IMR-90 (cell line): ENCODE measurements around the gene ACCSL. TPM values are rescaled to one million over a fixed set of nuclear protein-coding genes. Genes with fewer than 3 reads are reported as not detected.

Source experiments
- ATAC-seq: fragments of 200-7000 bp; cut with Tn5 transposase; 2 replicates; pipeline ENCODE4 v1.9.1; 2020; ENCODE audit warnings: low read depth, mild to moderate bottlenecking, moderate library complexity
- BruUV-seq: library from RNA; stranded (reverse); fragments of 400-500 nt; replicated peaks from 2 replicates; lab custom pipeline; 2021; lab: Mats Ljungman, UMichigan
- CTCF ChIA-PET: fragments of 300-600 bp; formaldehyde crosslinking; extraction: SDS; loops from one replicate; lab custom pipeline; 2021; ENCODE audit warnings: antibody characterized with exemption; lab: Yijun Ruan, JAX
- POLR2A ChIA-PET: fragments of 300-600 bp; sonication (Branson Sonifier 250); formaldehyde crosslinking; loops from one replicate; lab custom pipeline; 2022; ENCODE audit warnings: antibody characterized with exemption; ENCODE audit not compliant: unreplicated experiment; lab: Charles Lee
- DNase-seq: peaks from one replicate; pipeline ENCODE4 v3.0.0; 2013
- H2AFZ ChIP-seq: replicated peaks from 2 replicates; pipeline ENCODE3; 2013; ENCODE audit warnings: low read length, mild to moderate bottlenecking; ENCODE audit not compliant: poor library complexity
- H2AK5ac ChIP-seq: 2 replicates; pipeline ENCODE4 v1.6.1; 2013; ENCODE audit warnings: low read depth, low read length, inconsistent platforms
- H2AK9ac ChIP-seq: replicated peaks from 2 replicates; pipeline ENCODE3; 2013; ENCODE audit warnings: mild to moderate bottlenecking, low read depth, low read length, moderate library complexity; ENCODE audit not compliant: poor library complexity
- H2BK120ac ChIP-seq: 2 replicates; pipeline ENCODE4 v1.6.1; 2013; ENCODE audit warnings: low read depth, low read length, inconsistent platforms
- H2BK15ac ChIP-seq: 3 replicates; pipeline ENCODE4 v1.6.1; 2013; ENCODE audit warnings: low read depth, low read length, inconsistent platforms
- H2BK20ac ChIP-seq: 2 replicates; pipeline ENCODE4 v1.6.1; 2013; ENCODE audit warnings: low read depth, mild to moderate bottlenecking, inconsistent platforms, low read length, moderate library complexity
- H2BK5ac ChIP-seq: 2 replicates; pipeline ENCODE4 v1.6.1; 2013; ENCODE audit warnings: mild to moderate bottlenecking, low read depth, low read length, inconsistent platforms; ENCODE audit not compliant: poor library complexity, severe bottlenecking
- H3K14ac ChIP-seq: replicated peaks from 2 replicates; pipeline ENCODE4 v1.6.1; 2013; ENCODE audit warnings: low read depth, low read length, inconsistent platforms
- H3K18ac ChIP-seq: 2 replicates; pipeline ENCODE4 v1.6.1; 2013; ENCODE audit warnings: low read depth, low read length, control low read depth
- H3K23ac ChIP-seq: 2 replicates; pipeline ENCODE4 v1.6.1; 2013; ENCODE audit warnings: low read depth, low read length, inconsistent platforms
- H3K27ac ChIP-seq: 2 replicates; pipeline ENCODE4 v1.5.1; 2013; ENCODE audit warnings: mild to moderate bottlenecking, control low read depth, low read length; ENCODE audit not compliant: insufficient read depth
- H3K27me3 ChIP-seq: 2 replicates; pipeline ENCODE4 v1.6.1; 2013; ENCODE audit warnings: low read length; ENCODE audit not compliant: control insufficient read depth, insufficient read depth
- H3K36me3 ChIP-seq: 2 replicates; pipeline ENCODE4 v1.6.1; 2013; ENCODE audit warnings: low read length, mixed read lengths; ENCODE audit not compliant: control insufficient read depth, insufficient read depth
- H3K4ac ChIP-seq: 2 replicates; pipeline ENCODE4 v1.6.1; 2013; ENCODE audit warnings: low read depth, low read length, inconsistent platforms
- H3K4me1 ChIP-seq: 2 replicates; pipeline ENCODE4 v1.6.1; 2013; ENCODE audit warnings: low read length, mixed read lengths; ENCODE audit not compliant: control insufficient read depth, insufficient read depth
- H3K4me2 ChIP-seq: 2 replicates; pipeline ENCODE4 v1.6.1; 2013; ENCODE audit warnings: low read depth, mild to moderate bottlenecking, control low read depth, low read length, moderate library complexity
- H3K4me3 ChIP-seq: 2 replicates; pipeline ENCODE4 v1.5.1; 2013; ENCODE audit warnings: low read depth, mild to moderate bottlenecking, control low read depth, low read length, moderate library complexity; ENCODE audit not compliant: insufficient read depth
- H3K56ac ChIP-seq: 2 replicates; pipeline ENCODE4 v1.6.1; 2013; ENCODE audit warnings: low read length, inconsistent platforms; ENCODE audit not compliant: insufficient read depth; ENCODE audit errors: extremely low read depth
- H3K79me1 ChIP-seq, 2 experiments: 2 replicates each; pipeline ENCODE4 v1.6.1; 2013; ENCODE audit warnings: low read length in 2 of 2, inconsistent platforms in 1 of 2, low read depth in 1 of 2
- H3K9ac ChIP-seq: 2 replicates; pipeline ENCODE4 v1.6.1; 2013; ENCODE audit warnings: low read depth, low read length, control low read depth
- H3K9me1 ChIP-seq: 2 replicates; pipeline ENCODE4 v1.6.1; 2013; ENCODE audit warnings: low read length, inconsistent platforms; ENCODE audit not compliant: insufficient read depth
- H3K9me3 ChIP-seq: 2 replicates; pipeline ENCODE4 v1.6.1; 2013; ENCODE audit warnings: low read length; ENCODE audit not compliant: control insufficient read depth, insufficient read depth
- H4K20me1 ChIP-seq: 2 replicates; pipeline ENCODE4 v1.6.1; 2013; ENCODE audit warnings: low read length, inconsistent platforms; ENCODE audit not compliant: insufficient read depth
- H4K5ac ChIP-seq: 2 replicates; pipeline ENCODE4 v1.6.1; 2013; ENCODE audit warnings: mild to moderate bottlenecking, low read depth, low read length, control low read depth
- H4K8ac ChIP-seq, 2 experiments: 2 replicates each; pipeline ENCODE4 v1.6.1; 2013; ENCODE audit warnings: low read depth in 2 of 2, low read length in 2 of 2, control low read depth in 1 of 2, inconsistent platforms in 1 of 2
- H4K91ac ChIP-seq: 2 replicates; pipeline ENCODE4 v1.6.1; 2013; ENCODE audit warnings: low read depth, low read length, inconsistent platforms; ENCODE audit not compliant: insufficient read depth
- BHLHE40 ChIP-seq: fragments of 150-350 bp; IDR thresholded peaks from 2 replicates; pipeline ENCODE4 v1.6.1; 2016; ENCODE audit warnings: mild to moderate bottlenecking, low read depth, low read length
- CEBPB ChIP-seq: IDR thresholded peaks from 2 replicates; pipeline ENCODE4 v1.6.1; 2012; ENCODE audit warnings: low read depth, low read length, improper control_type of control experiment
- CHD1 ChIP-seq: IDR thresholded peaks from 2 replicates; pipeline ENCODE4 v1.6.1; 2012; ENCODE audit warnings: low read depth, low read length, improper control_type of control experiment
- CTCF ChIP-seq: conservative IDR thresholded peaks from 2 replicates; pipeline ENCODE4 v1.5.1; 2012; ENCODE audit warnings: mild to moderate bottlenecking, low read depth, low read length, improper control_type of control experiment
- ELK1 ChIP-seq: fragments of 150-350 bp; IDR thresholded peaks from 2 replicates; pipeline ENCODE4 v1.6.1; 2016; ENCODE audit warnings: low read depth, mild to moderate bottlenecking, low read length, moderate library complexity, borderline replicate concordance
- MAFK ChIP-seq: IDR thresholded peaks from 2 replicates; pipeline ENCODE4 v1.6.1; 2012; ENCODE audit warnings: low read depth, low read length, improper control_type of control experiment
- MAZ ChIP-seq: IDR thresholded peaks from 2 replicates; pipeline ENCODE4 v1.6.1; 2012; ENCODE audit warnings: low read depth, mild to moderate bottlenecking, low read length, improper control_type of control experiment, moderate library complexity, borderline replicate concordance
- MXI1 ChIP-seq: IDR thresholded peaks from 2 replicates; pipeline ENCODE4 v1.6.1; 2012; ENCODE audit warnings: low read depth, mild to moderate bottlenecking, low read length, moderate library complexity, borderline replicate concordance
- NFE2L2 ChIP-seq: fragments of 150-350 bp; IDR thresholded peaks from 2 replicates; pipeline ENCODE4 v1.6.1; 2016; ENCODE audit warnings: low read depth, mild to moderate bottlenecking, low read length
- POLR2A ChIP-seq: IDR thresholded peaks from 2 replicates; pipeline ENCODE4 v1.6.1; 2012; ENCODE audit warnings: mild to moderate bottlenecking, low read depth, low read length
- RFX5 ChIP-seq: IDR thresholded peaks from 2 replicates; pipeline ENCODE4 v1.8.0; 2012; ENCODE audit warnings: low read depth, mild to moderate bottlenecking, low read length, moderate library complexity
- USF2 ChIP-seq: fragments of 150-350 bp; IDR thresholded peaks from 2 replicates; pipeline ENCODE4 v1.6.1; 2017; ENCODE audit warnings: mild to moderate bottlenecking, antibody characterized with exemption, low read length, low read depth
- WGBS, 2 experiments: methylation state at CpG; one replicate each; pipeline versions ENCODE4 v1.1.5 to v1.1.7; 2013; ENCODE audit warnings: missing lambda C conversion rate in 2 of 2; ENCODE audit not compliant: insufficient read length in 1 of 2; ENCODE audit errors: extremely low coverage in 2 of 2; 5-methylcytosine and 5-hydroxymethylcytosine counted together
- dilution Hi-C: fragments of 300-500 bp; cut with HindIII; formaldehyde crosslinking; loops from one replicate; pipeline ENCODE4 v1.14.3; 2018; ENCODE audit warnings: low sequenced_read_pairs; ENCODE audit not compliant: unreplicated experiment
- in situ Hi-C: fragments of 300-500 bp; cut with MboI; formaldehyde crosslinking; loops from 3 replicates; pipeline ENCODE4 v1.14.3; 2019; ENCODE audit warnings: low sequenced_read_pairs, inconsistent platforms, mixed read lengths
- intact Hi-C: fragments of 100-400 bp; cut with micrococcal nuclease; formaldehyde crosslinking; loops from 2 replicates; pipeline ENCODE4 v1.10.0; 2022
- polyA plus RNA-seq, 3 experiments: library from polyadenylated mRNA; depleted of rRNA; stranded (reverse); fragments of >200 nt; gene quantifications; 2 replicates each; pipeline ENCODE4 v1.2.3, GENCODE V29; 2012; ENCODE audit warnings: low replicate concordance in 1 of 3
- total RNA-seq: library from RNA; depleted of rRNA; stranded (reverse); fragments of >200 nt; gene quantifications from 2 replicates; pipeline ENCODE4 v1.2.3, GENCODE V29; 2012

ACCSL gene
- total and polyA plus RNA-seq, 2 of the 4 experiments (the other 2 are of a cell fraction) = not detected

GRCh38 chr11:44000731-44001130, 47.0 kb upstream of the ACCSL start:
- no peak overlapping the region for H3K4ac ChIP-seq
- TF ChIP-seq BHLHE40 (no peak), RFX5 (no peak), NFE2L2 (no peak), ELK1 (no peak), POLR2A (no peak), MAZ (no peak), MAFK (no peak), MXI1 (no peak), CEBPB (no peak), CHD1 (no peak), USF2 (no peak), CTCF (no peak)
- no peak overlapping the region for H2BK20ac ChIP-seq
- no peak overlapping the region for H3K27ac ChIP-seq
- H2AK5ac ChIP-seq = no peak overlapping the region
- peaks cover 22% of the 10 kb centered on the region for H3K27me3 ChIP-seq
- dilution Hi-C loops (no loop called here), in situ Hi-C loops (no loop called here), intact Hi-C loops (no loop called here)
- no peak overlapping the region for H2BK120ac ChIP-seq
- no peaks in the 10 kb centered on the region for H4K20me1 ChIP-seq
- H2AK9ac ChIP-seq = no peak overlapping the region
- H3K4me3 ChIP-seq = no peak overlapping the region
- no peaks in the 10 kb centered on the region for H3K9me1 ChIP-seq
- H3K4me2 ChIP-seq = no peak overlapping the region
- H4K5ac ChIP-seq = no peak overlapping the region
- H4K91ac ChIP-seq = no peak overlapping the region
- H3K56ac ChIP-seq = no peak overlapping the region
- no peak overlapping the region for H3K14ac ChIP-seq
- no peak overlapping the region for H3K23ac ChIP-seq
- no peaks in the 10 kb centered on the region for H3K4me1 ChIP-seq
- no peak overlapping the region for H3K18ac ChIP-seq
- ChIA-PET POLR2A (no interaction called here), CTCF (no interaction called here)
- no peaks in the 10 kb centered on the region for H3K79me1 ChIP-seq
- H3K9ac ChIP-seq = no peak overlapping the region
- no peak overlapping the region for H4K8ac ChIP-seq
- H3K9me3 ChIP-seq = peaks cover 2% of the 10 kb centered on the region; the same call in 1 of the 2 replicates
- no CpG with 5 or more reads among the region's 2 CpGs for WGBS, 2 experiments
- H2BK15ac ChIP-seq = no peak overlapping the region
- no peaks in the 10 kb centered on the region for H3K36me3 ChIP-seq
- no peak overlapping the region for H2BK5ac ChIP-seq
- no TSS peak for BruUV-seq
- ATAC-seq (no peak), DNase-seq (no peak)
- H2AFZ ChIP-seq = no peak overlapping the region
